ENCODE data around the gene APP.

The APP gene

DNA sequence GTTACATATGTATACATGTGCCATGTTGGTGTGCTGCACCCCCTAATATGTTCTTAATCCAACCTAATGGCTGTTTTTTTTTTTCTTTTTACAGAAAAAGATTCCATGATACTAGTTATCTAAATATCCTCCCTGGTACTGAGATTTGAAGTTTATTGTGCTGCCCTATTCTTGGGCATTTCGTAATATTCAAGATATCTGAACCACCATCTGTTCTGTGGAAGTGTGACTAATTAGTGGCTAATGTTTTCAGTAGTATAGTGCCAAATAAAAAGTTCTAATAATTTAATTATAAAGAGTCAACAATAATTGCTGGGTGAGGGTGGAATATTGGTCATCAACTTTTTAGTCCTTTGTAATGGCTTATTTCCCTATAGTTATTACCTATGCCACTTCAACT, 218.3 kb downstream of the APP start:
- ChIA-PET POLR2A (no interaction called here), CTCF (interaction anchor here (1.2 to 1.3 kb wide), 2 partner anchors 8 to 14 kb away, joined by 3 read pairs; no protein-coding TSS in a partner anchor)
- TF ChIP-seq, protein P1, sequence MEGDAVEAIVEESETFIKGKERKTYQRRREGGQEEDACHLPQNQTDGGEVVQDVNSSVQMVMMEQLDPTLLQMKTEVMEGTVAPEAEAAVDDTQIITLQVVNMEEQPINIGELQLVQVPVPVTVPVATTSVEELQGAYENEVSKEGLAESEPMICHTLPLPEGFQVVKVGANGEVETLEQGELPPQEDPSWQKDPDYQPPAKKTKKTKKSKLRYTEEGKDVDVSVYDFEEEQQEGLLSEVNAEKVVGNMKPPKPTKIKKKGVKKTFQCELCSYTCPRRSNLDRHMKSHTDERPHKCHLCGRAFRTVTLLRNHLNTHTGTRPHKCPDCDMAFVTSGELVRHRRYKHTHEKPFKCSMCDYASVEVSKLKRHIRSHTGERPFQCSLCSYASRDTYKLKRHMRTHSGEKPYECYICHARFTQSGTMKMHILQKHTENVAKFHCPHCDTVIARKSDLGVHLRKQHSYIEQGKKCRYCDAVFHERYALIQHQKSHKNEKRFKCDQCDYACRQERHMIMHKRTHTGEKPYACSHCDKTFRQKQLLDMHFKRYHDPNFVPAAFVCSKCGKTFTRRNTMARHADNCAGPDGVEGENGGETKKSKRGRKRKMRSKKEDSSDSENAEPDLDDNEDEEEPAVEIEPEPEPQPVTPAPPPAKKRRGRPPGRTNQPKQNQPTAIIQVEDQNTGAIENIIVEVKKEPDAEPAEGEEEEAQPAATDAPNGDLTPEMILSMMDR (IDR thresholded peaks at IDR 0.05; ENCODE audit: control extremely low read depth, extremely low read depth, low read depth, missing control alignments) = no peak
- DNase-seq (ENCODE audit: extremely low spot score) = no peak

DNA sequence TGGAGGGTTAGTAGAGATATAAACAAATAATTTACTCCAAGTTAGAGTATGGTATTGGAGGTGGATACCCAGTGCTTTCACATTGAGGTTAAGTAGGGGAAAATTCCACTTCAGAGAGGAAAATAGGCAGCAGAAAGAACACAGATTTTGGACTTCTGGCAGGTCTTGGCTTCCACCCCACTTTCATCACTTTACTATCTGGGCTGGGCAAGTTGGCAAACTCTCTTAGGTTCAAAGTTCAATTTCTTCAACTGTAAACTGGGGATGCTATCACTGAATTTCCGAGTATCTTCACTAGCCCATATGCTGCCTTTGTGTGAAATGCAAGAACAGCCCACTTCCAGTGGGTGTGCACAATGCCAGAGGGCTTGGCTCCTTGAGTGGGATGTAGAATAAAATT, 220.9 kb downstream of the APP start:
- ChIA-PET CTCF (interaction anchor here (1.2 kb wide), 1 partner anchor 12 kb away, joined by 3 read pairs; no protein-coding TSS in a partner anchor), POLR2A (no interaction called here)
- DNase-seq (ENCODE audit: extremely low spot score) = no peak
- TF ChIP-seq, protein P1 (IDR thresholded peaks at IDR 0.05; ENCODE audit: control extremely low read depth, extremely low read depth, low read depth, missing control alignments) = no peak

DNA sequence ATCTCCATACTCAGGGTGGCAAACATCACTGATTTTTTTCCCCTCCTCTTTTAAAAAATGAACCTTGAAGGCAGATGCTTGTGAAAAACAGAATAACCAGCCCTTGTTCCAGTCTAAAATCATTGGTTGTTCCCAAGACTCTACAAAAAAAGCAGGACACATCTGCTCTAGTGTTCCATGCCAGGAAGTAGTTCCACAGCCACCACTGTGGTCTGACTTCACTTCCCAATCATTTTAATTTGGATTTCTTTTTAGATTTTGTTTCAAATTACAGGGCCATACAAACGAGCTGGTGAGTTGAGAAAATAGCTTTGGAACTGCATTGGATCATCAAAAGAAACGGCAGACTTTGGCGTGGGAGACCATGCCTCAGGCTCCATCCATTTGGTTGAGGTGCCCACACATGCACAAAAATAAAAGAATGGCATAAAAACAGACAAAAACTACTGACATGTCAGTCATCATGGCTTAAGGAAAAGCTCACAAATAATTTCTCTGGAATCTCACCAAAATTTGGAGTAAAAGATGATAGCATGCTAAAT, 225.8 kb downstream of the APP start:
- TF ChIP-seq, protein P1 (IDR thresholded peaks at IDR 0.05; ENCODE audit: control extremely low read depth, extremely low read depth, low read depth, missing control alignments) = no peak
- ChIA-PET CTCF (interaction anchor here (1.3 to 1.6 kb wide), 2 partner anchors 10 to 15 kb away, joined by 3 read pairs; no protein-coding TSS in a partner anchor), POLR2A (no interaction called here)
- no peak for DNase-seq (ENCODE audit: extremely low spot score)

DNA sequence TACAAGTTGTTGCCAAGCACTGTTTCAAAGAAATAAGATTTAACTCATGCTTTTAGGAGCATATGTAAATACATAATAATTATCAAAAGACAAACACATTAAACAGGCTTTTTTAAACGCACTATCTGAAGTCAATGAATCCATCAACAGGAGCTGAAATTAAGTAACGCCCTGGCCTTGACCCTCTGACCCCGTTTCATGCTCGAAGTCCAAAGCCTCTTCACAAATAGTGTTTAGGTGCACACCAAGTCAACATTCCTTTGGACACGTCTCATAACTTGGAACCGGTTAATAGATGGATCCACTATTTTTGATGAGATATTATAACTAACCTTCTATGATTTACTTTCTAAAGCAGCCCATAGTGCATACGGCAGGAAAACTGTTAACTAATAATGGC, 226.5 kb downstream of the APP start:
- ChIA-PET POLR2A (no interaction called here), CTCF (interaction anchor here (0.8 to 1.3 kb wide), 2 partner anchors 9 kb away, joined by 3 read pairs; no protein-coding TSS in a partner anchor)
- no peak for DNase-seq (ENCODE audit: extremely low spot score)
- TF ChIP-seq, protein P1 (IDR thresholded peaks at IDR 0.05; ENCODE audit: control extremely low read depth, extremely low read depth, low read depth, missing control alignments) = no peak

DNA sequence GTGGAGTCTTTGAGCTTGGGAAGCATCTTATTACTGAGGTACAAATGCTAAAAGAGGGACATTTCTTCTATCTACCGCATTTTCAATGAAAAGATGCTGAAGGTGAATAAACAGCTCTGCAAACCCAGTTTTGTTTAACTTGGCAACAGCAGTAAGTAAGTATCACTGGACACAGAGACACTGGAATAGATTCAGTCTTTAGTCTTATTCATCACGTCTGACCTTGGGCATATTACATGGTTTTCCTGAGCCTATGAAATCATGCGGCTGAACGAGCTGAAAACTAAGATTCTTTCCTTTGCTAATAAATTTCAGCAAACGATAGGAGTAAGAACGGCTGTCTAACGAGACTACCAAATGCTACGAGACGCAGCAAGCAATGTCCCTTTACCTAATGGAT, 228.4 kb downstream of the APP start:
- DNase-seq (ENCODE audit: extremely low spot score) = no peak
- CTCF ChIA-PET = interaction anchor here (1.2 kb wide), 1 partner anchor 13 kb away, joined by 3 read pairs; no protein-coding TSS in a partner anchor
- POLR2A ChIA-PET = no interaction called here
- TF ChIP-seq, protein P1 (IDR thresholded peaks at IDR 0.05; ENCODE audit: control extremely low read depth, extremely low read depth, low read depth, missing control alignments) = no peak

DNA sequence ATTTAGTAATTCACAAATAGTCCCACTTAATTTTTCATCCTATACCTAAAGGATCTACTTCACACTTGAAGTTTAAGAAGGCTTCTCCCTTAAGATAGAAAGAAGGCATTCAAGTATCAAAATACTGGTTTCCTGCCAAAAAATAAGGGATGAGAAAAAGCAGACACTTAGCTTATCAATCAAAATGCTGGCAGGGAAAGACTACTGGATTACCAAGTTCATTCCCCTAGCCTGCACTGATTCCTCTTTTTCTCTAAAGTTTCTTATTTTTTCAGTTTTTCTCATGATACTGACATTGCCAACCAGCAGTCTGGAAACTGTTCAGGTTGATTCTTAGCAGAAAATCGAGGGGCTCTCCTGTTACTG, 231.2 kb downstream of the APP start:
- POLR2A ChIA-PET = no interaction called here
- no peak for DNase-seq (ENCODE audit: extremely low spot score)
- TF ChIP-seq, protein P1 (IDR thresholded peaks at IDR 0.05; ENCODE audit: control extremely low read depth, extremely low read depth, low read depth, missing control alignments) = no peak
- CTCF ChIA-PET = interaction anchor here (1.0 kb wide), 1 partner anchor 12 kb away, joined by 4 read pairs; no protein-coding TSS in a partner anchor
